ENCODE results near the gene LBX2. TPM values are rescaled to one million over a fixed set of nuclear protein-coding genes. Genes with fewer than 3 reads are reported as not detected.
A peak's percentile ranks its signal among the peaks of the same experiment; 100 is the strongest.

LBX2 gene
- total RNA-seq, 4 donors from 2014 or later = 1.2 TPM; not detected in 3

DNA sequence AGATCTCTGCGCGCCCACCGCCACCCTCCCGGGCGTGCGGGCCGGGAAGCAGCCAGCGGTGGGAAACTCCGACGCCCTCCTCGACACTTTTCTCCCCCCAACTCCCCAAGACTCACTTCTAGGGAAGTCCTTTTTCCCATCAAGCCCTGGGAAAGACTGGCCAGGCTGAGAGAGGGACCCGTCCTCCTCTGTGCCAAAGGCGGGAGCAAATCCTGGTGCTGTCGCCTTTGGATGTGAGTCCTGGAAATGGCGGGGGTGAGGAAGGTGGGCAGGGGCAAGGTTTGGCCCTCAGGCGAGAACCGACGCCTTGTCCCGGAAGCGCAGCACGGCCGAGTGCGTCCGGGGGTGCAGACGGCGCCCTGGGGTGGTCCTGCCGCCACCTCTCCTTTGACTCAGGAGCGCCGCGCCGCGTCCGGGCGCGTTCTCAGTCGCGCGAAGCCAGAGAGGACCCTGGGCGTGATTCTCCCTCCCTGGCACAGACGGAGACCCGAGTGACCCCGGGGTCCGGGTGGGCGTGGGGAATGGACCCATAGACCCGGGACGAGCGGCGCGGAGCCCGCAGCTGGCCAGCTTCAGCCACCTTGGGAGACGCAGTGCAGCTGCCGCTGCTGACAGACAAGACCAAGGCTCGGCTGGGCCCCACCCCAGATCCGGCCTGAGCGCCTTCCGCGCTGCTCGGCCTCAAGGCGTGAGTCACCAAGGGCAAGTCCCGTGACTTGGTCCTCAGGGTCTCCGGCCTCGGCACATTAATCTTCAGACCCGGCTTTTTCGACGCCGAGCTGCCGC is 3.5 kb upstream of the LBX2 start:
- WGBS = 4% methylated on average over 40 of the region's 67 CpGs

GRCh38 chr2:74502147-74502719 is 2.8 kb upstream of the LBX2 start:
- H3K36me3 ChIP-seq = peaks cover 16% of the 10 kb centered on the region
- no peak for DNase-seq (ENCODE audit: low spot score in 2 of 2)
- 26% methylated on average over 30 of the region's 32 CpGs for WGBS
- H3K27ac ChIP-seq = peak overlapping the region; percentile 81
- H3K9me3 ChIP-seq = no peaks in the 10 kb centered on the region
- H3K27me3 ChIP-seq = peaks cover 59% of the 10 kb centered on the region
- peaks cover 76% of the 10 kb centered on the region for H3K4me1 ChIP-seq
- peak overlapping the region; percentile 58 for H3K4me3 ChIP-seq
- TF ChIP-seq POLR2A (IDR thresholded peaks at IDR 0.05) (no peak), EP300 (IDR thresholded peaks at IDR 0.05) (no peak), POLR2AphosphoS5 (IDR thresholded peaks at IDR 0.05) (no peak)
- TF ChIP-seq, protein P1, sequence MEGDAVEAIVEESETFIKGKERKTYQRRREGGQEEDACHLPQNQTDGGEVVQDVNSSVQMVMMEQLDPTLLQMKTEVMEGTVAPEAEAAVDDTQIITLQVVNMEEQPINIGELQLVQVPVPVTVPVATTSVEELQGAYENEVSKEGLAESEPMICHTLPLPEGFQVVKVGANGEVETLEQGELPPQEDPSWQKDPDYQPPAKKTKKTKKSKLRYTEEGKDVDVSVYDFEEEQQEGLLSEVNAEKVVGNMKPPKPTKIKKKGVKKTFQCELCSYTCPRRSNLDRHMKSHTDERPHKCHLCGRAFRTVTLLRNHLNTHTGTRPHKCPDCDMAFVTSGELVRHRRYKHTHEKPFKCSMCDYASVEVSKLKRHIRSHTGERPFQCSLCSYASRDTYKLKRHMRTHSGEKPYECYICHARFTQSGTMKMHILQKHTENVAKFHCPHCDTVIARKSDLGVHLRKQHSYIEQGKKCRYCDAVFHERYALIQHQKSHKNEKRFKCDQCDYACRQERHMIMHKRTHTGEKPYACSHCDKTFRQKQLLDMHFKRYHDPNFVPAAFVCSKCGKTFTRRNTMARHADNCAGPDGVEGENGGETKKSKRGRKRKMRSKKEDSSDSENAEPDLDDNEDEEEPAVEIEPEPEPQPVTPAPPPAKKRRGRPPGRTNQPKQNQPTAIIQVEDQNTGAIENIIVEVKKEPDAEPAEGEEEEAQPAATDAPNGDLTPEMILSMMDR (IDR thresholded peaks at IDR 0.05) = no peak

More for the DNA sequence above, 3.5 kb upstream of the LBX2 start:
- H3K36me3 ChIP-seq = peaks cover 16% of the 10 kb centered on the region
- TF ChIP-seq POLR2A (IDR thresholded peaks at IDR 0.05) = peak in 1 of 2 donors; percentile 51
- TF ChIP-seq, protein P1 (IDR thresholded peaks at IDR 0.05) = no peak
- peak overlapping the region; percentile 58 for H3K4me3 ChIP-seq
- peak in 1 of 2 donors; percentile 90 for DNase-seq (ENCODE audit: low spot score in 2 of 2)
- peaks cover 72% of the 10 kb centered on the region for H3K4me1 ChIP-seq
- H3K27ac ChIP-seq = peak overlapping the region; percentile 81
- H3K9me3 ChIP-seq = no peaks in the 10 kb centered on the region
- peaks cover 52% of the 10 kb centered on the region for H3K27me3 ChIP-seq

- H3K4me1 ChIP-seq = peaks cover 70% of the 10 kb centered on the region
- DNase-seq (ENCODE audit: low spot score in 2 of 2) = no peak
- H3K9me3 ChIP-seq = no peaks in the 10 kb centered on the region
- 80% methylated on average over 18 of the region's 18 CpGs for WGBS
- H3K27me3 ChIP-seq = peaks cover 61% of the 10 kb centered on the region
- no peak overlapping the region for H3K4me3 ChIP-seq
- H3K27ac ChIP-seq = no peak overlapping the region
- H3K36me3 ChIP-seq = peaks cover 16% of the 10 kb centered on the region
- TF ChIP-seq POLR2A (IDR thresholded peaks at IDR 0.05) = no peak
- no peak for TF ChIP-seq EP300 (IDR thresholded peaks at IDR 0.05)
- no peak for TF ChIP-seq POLR2AphosphoS5 (IDR thresholded peaks at IDR 0.05)
- TF ChIP-seq, protein P1 (IDR thresholded peaks at IDR 0.05) = no peak
Measured at GRCh38 chr2:74501335-74502071, 2.1 kb upstream of the LBX2 start.

DNA sequence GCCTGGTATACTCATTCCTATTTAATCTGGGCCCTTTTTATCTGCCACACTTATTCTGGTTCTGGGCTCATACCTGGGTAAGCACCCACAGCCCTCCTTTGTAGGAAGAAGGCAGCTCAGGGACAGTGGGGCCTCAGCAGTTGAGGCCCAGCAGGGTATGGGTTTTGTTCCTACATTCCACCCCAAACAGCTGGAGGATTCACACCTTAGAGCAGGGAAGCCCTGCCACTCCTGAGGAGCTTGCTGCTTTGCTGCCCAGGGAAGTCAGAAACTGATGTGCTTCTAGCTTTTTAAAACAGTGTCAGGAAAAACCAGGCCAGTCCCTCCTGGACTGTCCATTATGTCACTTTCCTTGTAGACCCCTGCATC is 1.2 kb upstream of the LBX2 start:
- peaks cover 61% of the 10 kb centered on the region for H3K27me3 ChIP-seq
- H3K4me1 ChIP-seq = peaks cover 61% of the 10 kb centered on the region
- H3K27ac ChIP-seq = no peak overlapping the region
- no peak for TF ChIP-seq EP300 (IDR thresholded peaks at IDR 0.05)
- TF ChIP-seq, protein P1 (IDR thresholded peaks at IDR 0.05) = no peak
- TF ChIP-seq POLR2A (IDR thresholded peaks at IDR 0.05) = no peak
- no peak for TF ChIP-seq POLR2AphosphoS5 (IDR thresholded peaks at IDR 0.05)
- H3K4me3 ChIP-seq = no peak overlapping the region
- peaks cover 12% of the 10 kb centered on the region for H3K36me3 ChIP-seq
- H3K9me3 ChIP-seq = no peaks in the 10 kb centered on the region
- no peak for DNase-seq (ENCODE audit: low spot score in 2 of 2)
